Cardiac fibroblast (primary cell): Measurements from ENCODE around the gene MT1H.
"Not testable (repeated sequence)": the region's sequence is repeated elsewhere in the genome, so short reads cannot be mapped to it uniquely, and the experiment has no call there.

Source experiments
- DNase-seq, 2 donors: peaks; one replicate each; pipeline versions ENCODE4 v3.0.0 to v3.0.0-alpha.2; 2010; ENCODE audit warnings: low read depth in 2 of 2
- H3K4me3 ChIP-seq, 2 donors: replicated peaks in 1 of 2; 1 replicate in 1 of 2; 2 replicates in 1 of 2; pipeline ENCODE4 v1.5.1; 2011; ENCODE audit warnings: low read depth in 2 of 2, low read length in 2 of 2, mild to moderate bottlenecking in 2 of 2, moderate library complexity in 1 of 2
- CTCF ChIP-seq: IDR thresholded peaks from one replicate; pipeline ENCODE4 v1.5.1; 2011; ENCODE audit warnings: low read depth, mild to moderate bottlenecking, low read length, inconsistent platforms

MT1H gene

GRCh38 chr16:56715126-56715525 is 45.5 kb downstream of the MT1H start:
- no peak for DNase-seq
- H3K4me3 ChIP-seq, result no peak overlapping the region
- no peak for TF ChIP-seq CTCF

GRCh38 chr16:56716761-56717160 is 47.1 kb downstream of the MT1H start:
- DNase-seq, result no peak
- no peak overlapping the region for H3K4me3 ChIP-seq
- no peak for TF ChIP-seq CTCF

GRCh38 chr16:56717532-56717931 is 47.9 kb downstream of the MT1H start:
- not testable (repeated sequence) for H3K4me3 ChIP-seq, DNase-seq
